Ishikawa (cell line): ENCODE measurements around the gene DENND5B.

ENCODE experiments used
- REST ChIP-seq: IDR thresholded peaks from 2 replicates; pipeline ENCODE4 v1.6.1; 2012; ENCODE audit warnings: low read depth, mild to moderate bottlenecking
- TCF12 ChIP-seq: IDR thresholded peaks from 2 replicates; pipeline ENCODE4 v1.6.1; 2012; ENCODE audit warnings: low read depth

DNA sequence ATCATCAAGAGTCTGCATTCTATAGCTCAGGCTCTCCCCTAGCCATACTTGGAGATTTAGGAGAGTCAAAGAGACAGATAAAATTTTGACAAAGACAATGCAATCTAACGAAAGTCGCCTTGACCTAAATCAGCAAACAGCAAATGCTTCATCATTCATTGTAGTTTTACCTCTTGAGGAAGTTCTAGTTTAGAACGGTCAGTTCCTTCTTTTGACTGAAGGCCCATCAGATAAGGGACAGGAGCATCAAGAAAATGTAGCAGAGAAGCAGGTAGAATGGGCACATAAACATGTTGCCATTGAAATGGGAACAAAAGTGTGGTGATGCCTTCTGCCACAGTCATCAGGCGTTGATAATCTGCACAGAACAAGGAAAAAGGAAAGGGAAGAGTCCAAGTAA lies 130.9 kb downstream of the DENND5B start:
- TF ChIP-seq REST, result no peak
- no peak for TF ChIP-seq TCF12
